IPS DF 4.7 (cell line): ENCODE results near the gene DCPS.
"Not testable (repeated sequence)": the region's sequence is repeated elsewhere in the genome, so short reads cannot be mapped to it uniquely, and the experiment has no call there.

ENCODE experiments used
- DNase-seq: peaks from one replicate; pipeline ENCODE4 v3.0.0-alpha.2; 2013; ENCODE audit warnings: low spot score; ENCODE audit errors: extremely low read depth

The DCPS gene

GRCh38 chr11:126303623-126304456 lies at the start of gene DCPS:
DCPS (plus strand) TSS chr11:126304060; CDS start chr11:126304081, 21 bp downstream.
- no peak for DNase-seq

GRCh38 chr11:126254819-126255218 lies 49.0 kb upstream of the DCPS start:
- DNase-seq: no peak

GRCh38 chr11:126255507-126255906 lies 48.4 kb upstream of the DCPS start:
- not testable (repeated sequence) for DNase-seq

GRCh38 chr11:126256216-126256615 lies 47.6 kb upstream of the DCPS start:
- DNase-seq: no peak

GRCh38 chr11:126257144-126257543 lies 46.7 kb upstream of the DCPS start:
- DNase-seq: no peak

- DNase-seq: no peak
Measured at GRCh38 chr11:126257764-126258163, 46.1 kb upstream of the DCPS start.

GRCh38 chr11:126262216-126262615 lies 41.6 kb upstream of the DCPS start:
- DNase-seq: no peak

GRCh38 chr11:126263489-126263888 lies 40.4 kb upstream of the DCPS start:
- DNase-seq: no peak

- no peak for DNase-seq
Measured at GRCh38 chr11:126265811-126266210, 38.0 kb upstream of the DCPS start.

- no peak for DNase-seq
Measured at GRCh38 chr11:126267650-126268049, 36.2 kb upstream of the DCPS start.

GRCh38 chr11:126268361-126268707 lies 35.5 kb upstream of the DCPS start:
- no peak for DNase-seq

GRCh38 chr11:126268708-126269579 lies 34.9 kb upstream of the DCPS start, which contains the start of the genes FOXRED1 and SRPRA:
FOXRED1 (plus strand) TSS chr11:126269154; CDS start chr11:126269207, 53 bp downstream.
SRPRA (minus strand) TSS chr11:126268895; CDS start chr11:126268804, 91 bp downstream.
- peak; percentile 90 for DNase-seq

GRCh38 chr11:126277322-126277721 lies 26.5 kb upstream of the DCPS start:
- DNase-seq: no peak

- no peak for DNase-seq
Measured at GRCh38 chr11:126277780-126278179, 26.1 kb upstream of the DCPS start.

GRCh38 chr11:126279191-126279590 lies 24.7 kb upstream of the DCPS start:
- no peak for DNase-seq

- no peak for DNase-seq
Measured at GRCh38 chr11:126280595-126280994, 23.3 kb upstream of the DCPS start.

- no peak for DNase-seq
Measured at GRCh38 chr11:126281245-126281644, 22.6 kb upstream of the DCPS start.

GRCh38 chr11:126281666-126282175 lies 22.1 kb upstream of the DCPS start:
- DNase-seq: no peak

- DNase-seq: no peak
Measured at GRCh38 chr11:126282361-126282735, 21.5 kb upstream of the DCPS start.

GRCh38 chr11:126282736-126283591 lies 20.9 kb upstream of the DCPS start, which contains the start of gene TIRAP:
TIRAP (plus strand) TSS chr11:126283093; CDS start chr11:126290895, 7,802 bp downstream.
- no peak for DNase-seq

GRCh38 chr11:126284829-126285228 lies 19.0 kb upstream of the DCPS start:
- DNase-seq: no peak
